ENCODE measurements around the gene KCTD7.
"Not testable (repeated sequence)": the region's sequence is repeated elsewhere in the genome, so short reads cannot be mapped to it uniquely, and the experiment has no call there.

DNA sequence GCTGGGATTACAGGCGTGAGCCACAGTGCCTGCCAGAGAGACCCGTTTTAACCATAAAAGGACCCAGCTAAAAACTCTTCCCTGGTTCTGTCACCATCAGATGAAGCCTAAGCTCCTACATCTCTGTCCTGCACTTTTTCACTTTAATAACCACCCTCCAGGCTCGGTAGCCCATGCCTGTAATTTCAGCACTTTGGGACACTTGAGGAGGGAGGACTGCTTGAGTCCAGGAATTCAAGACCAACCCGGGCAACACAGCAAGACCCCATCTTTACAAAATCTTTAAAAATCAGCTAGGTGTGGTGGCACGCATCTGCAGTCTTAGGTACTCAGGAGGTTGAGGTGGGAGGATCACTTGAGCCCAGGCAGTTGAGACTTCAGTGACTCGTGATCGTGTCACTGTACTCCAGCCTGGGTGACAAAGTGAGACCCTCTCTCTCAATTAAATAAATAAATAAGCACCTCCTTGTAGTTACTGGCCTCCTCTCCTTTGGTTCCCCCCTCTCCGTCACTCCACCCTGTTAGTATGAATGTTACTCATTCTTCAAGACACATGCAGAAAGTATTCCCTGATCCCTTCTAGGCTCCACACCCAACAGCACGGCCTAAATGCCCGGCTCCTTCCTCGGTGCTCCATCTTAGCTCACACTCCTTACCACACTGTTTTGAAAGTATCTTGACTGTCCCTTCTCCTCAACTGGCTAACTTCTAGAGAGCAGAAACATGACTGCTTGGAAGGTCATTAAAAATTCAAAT is 38.2 kb upstream of the KCTD7 start:
- TF ChIP-seq, protein P1, sequence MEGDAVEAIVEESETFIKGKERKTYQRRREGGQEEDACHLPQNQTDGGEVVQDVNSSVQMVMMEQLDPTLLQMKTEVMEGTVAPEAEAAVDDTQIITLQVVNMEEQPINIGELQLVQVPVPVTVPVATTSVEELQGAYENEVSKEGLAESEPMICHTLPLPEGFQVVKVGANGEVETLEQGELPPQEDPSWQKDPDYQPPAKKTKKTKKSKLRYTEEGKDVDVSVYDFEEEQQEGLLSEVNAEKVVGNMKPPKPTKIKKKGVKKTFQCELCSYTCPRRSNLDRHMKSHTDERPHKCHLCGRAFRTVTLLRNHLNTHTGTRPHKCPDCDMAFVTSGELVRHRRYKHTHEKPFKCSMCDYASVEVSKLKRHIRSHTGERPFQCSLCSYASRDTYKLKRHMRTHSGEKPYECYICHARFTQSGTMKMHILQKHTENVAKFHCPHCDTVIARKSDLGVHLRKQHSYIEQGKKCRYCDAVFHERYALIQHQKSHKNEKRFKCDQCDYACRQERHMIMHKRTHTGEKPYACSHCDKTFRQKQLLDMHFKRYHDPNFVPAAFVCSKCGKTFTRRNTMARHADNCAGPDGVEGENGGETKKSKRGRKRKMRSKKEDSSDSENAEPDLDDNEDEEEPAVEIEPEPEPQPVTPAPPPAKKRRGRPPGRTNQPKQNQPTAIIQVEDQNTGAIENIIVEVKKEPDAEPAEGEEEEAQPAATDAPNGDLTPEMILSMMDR (IDR thresholded peaks at IDR 0.05), result not testable (repeated sequence)
- not testable (repeated sequence) for TF ChIP-seq POLR2A, POLR2AphosphoS5 (IDR thresholded peaks at IDR 0.05)

Measured in gastroesophageal sphincter (tissue), 3 donors.